ENCODE measurements around the gene PPEF1.

GRCh38 chrX:18664947-18665346 lies 42.5 kb upstream of the PPEF1 start:
- no peak for TF ChIP-seq POLR2AphosphoS5 (IDR thresholded peaks at IDR 0.05; ENCODE audit: low read depth, low read length)
- TF ChIP-seq POLR2A (IDR thresholded peaks at IDR 0.05; ENCODE audit: low read depth, low read length): no peak

Measured in GM12891 (cell line).